GM18520 (cell line): ENCODE results near the gene PKNOX2.

Source experiments
- ATAC-seq: cut with Tn5 transposase; IDR thresholded peaks from one replicate; pipeline ENCODE4 v1.9.1; 2021; ENCODE audit not compliant: unreplicated experiment

The PKNOX2 gene

DNA sequence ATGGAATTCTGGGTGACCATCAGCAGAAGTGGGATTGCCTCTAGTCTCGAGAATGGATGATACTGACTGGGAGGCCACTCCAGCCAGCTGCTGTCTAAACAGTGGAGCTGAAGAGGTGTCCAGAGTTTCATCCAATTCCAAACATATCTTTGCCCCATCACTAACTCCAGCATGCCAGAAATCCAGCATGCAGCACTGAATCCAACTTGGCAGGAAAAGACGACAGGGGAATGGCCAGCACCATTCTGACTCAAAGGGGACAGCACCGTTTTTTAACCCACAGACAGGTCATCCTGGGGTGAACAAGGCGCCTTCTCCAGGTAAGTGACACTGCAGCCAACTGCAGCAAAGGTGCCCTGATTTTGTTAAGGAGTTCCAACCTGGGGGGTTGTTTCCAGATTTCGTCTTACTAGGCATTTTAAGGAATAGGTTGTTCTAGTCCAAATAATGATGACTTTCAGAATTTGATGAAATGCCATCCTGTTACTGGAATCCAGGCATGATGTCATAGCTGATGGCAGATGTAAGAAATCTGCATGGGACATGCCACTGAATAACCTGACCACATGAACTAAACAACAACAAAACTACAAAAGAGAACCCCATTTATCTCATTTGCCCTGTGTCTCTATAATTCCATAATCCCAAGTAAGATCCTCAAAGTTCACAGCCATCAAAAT lies 299.2 kb downstream of the PKNOX2 start:
- ATAC-seq, result no peak

GRCh38 chr11:125464270-125464662 lies 299.7 kb downstream of the PKNOX2 start:
- no peak for ATAC-seq

DNA sequence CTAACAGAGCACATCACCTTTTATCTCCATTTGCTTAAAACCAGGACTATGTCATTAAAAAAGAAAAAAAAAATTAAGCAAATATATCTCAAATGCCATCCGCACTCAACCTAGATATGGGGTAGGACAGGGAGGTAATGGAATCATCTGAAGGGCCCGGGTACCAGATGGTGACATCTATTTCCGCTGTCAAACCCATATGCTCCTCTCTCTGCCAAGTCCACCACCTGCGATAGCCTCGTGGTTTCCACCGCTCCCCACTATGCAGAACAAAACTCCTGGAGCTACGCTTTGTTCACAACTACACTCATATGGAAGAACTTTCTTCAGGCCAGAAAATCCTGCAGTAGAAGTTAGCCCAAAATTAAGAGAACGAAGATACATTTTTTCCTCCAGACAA lies 300.1 kb downstream of the PKNOX2 start:
- no peak for ATAC-seq

- no peak for ATAC-seq
Observed at GRCh38 chr11:125465255-125465654, 300.7 kb downstream of the PKNOX2 start.

GRCh38 chr11:125465701-125466100 lies 301.1 kb downstream of the PKNOX2 start:
- ATAC-seq, result no peak

GRCh38 chr11:125468025-125468424 lies 303.5 kb downstream of the PKNOX2 start:
- ATAC-seq, result no peak

DNA sequence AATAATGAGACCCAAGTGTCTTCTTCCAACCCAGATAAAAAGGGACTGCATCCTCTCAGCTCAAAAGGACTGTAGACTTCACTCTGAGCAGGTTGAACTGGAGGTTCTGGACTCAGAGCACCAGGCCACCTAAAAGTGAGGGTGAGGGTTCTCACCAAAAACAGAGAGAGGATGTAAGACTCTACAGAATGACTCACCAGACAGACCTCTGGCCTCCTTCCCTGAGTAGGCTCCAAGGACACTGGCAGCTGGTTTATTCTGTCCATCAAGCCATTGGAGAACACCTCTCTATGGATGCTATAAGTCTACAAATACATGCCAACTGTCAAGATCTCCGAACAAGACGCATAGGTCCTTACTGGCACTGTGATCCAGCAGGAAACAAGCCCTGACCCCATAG lies 304.3 kb downstream of the PKNOX2 start:
- no peak for ATAC-seq

- no peak for ATAC-seq
Observed at GRCh38 chr11:125470355-125470754, 305.8 kb downstream of the PKNOX2 start.

- no peak for ATAC-seq
Observed at GRCh38 chr11:125476721-125477120, 312.2 kb downstream of the PKNOX2 start.

DNA sequence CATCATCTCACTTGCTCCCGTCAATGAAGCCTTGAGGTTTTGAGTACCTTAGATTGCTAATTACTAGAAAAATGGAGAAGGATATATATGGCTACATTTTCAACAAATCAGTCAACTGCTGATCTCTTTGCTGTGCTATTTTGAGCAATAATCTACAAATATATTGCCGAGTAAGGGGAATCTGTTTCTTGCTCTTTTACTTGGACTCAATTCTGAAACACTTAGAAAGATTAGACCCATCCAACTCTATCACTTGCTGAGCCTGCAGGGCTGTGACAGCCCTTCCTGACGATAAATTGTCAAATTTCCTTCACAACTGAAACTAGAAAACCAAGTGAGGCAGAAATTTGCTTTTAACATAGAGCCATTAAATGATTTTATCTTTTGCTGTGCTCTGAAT lies 314.6 kb downstream of the PKNOX2 start:
- no peak for ATAC-seq

DNA sequence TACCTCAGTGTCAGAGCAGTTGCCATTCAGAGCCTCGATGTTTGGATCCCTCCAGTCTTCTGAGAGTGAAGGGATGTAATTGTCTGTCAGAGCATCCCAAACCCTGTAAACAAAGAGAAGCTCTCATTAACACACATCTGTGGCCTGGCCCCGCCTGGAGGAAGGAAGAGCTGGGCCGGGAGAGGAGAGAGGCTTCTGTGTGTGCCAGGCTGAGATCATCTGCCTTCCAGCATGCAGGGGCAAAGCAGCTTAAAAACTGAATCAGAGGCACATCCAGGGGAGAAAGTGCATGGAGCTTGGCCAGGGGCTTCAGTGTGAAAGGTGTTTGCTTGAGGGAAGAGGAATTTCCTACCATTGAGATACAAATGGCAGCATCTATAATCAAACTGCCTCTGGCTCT lies 317.0 kb downstream of the PKNOX2 start:
- no peak for ATAC-seq
